HS-27A (cell line): ENCODE measurements around the gene INPP4B.

ENCODE experiments used
- DNase-seq: peaks from one replicate; pipeline ENCODE4 v3.0.0-alpha.2; 2012; ENCODE audit warnings: low read depth, missing footprints

Gene INPP4B

GRCh38 chr4:142292231-142292630, 553.9 kb downstream of the INPP4B start:
- no peak for DNase-seq

- no peak for DNase-seq
Measured at GRCh38 chr4:142291299-142292050, 554.6 kb downstream of the INPP4B start.

GRCh38 chr4:142287371-142287770, 558.7 kb downstream of the INPP4B start:
- no peak for DNase-seq

GRCh38 chr4:142285222-142285583, 560.9 kb downstream of the INPP4B start:
- DNase-seq, result no peak

GRCh38 chr4:142284402-142285221, 561.5 kb downstream of the INPP4B start:
- DNase-seq, result no peak

- DNase-seq, result no peak
Measured at GRCh38 chr4:142282870-142283431, 563.1 kb downstream of the INPP4B start.

GRCh38 chr4:142281999-142282398, 564.1 kb downstream of the INPP4B start:
- DNase-seq, result no peak

- DNase-seq, result no peak
Measured at GRCh38 chr4:142278663-142279062, 567.4 kb downstream of the INPP4B start.

GRCh38 chr4:142278171-142278570, 567.9 kb downstream of the INPP4B start:
- DNase-seq, result no peak

- peak; percentile 46 for DNase-seq
Measured at GRCh38 chr4:142274137-142274536, 572.0 kb downstream of the INPP4B start.

- DNase-seq, result no peak
Measured at GRCh38 chr4:142272452-142272851, 573.6 kb downstream of the INPP4B start.

GRCh38 chr4:142271832-142272231, 574.3 kb downstream of the INPP4B start:
- DNase-seq, result no peak

GRCh38 chr4:142267101-142267500, 579.0 kb downstream of the INPP4B start:
- DNase-seq, result no peak

GRCh38 chr4:142265946-142266345, 580.2 kb downstream of the INPP4B start:
- DNase-seq, result no peak

GRCh38 chr4:142265536-142265935, 580.6 kb downstream of the INPP4B start:
- peak; percentile 69 for DNase-seq

GRCh38 chr4:142264961-142265360, 581.1 kb downstream of the INPP4B start:
- DNase-seq, result peak; percentile 64

GRCh38 chr4:142262956-142263355, 583.1 kb downstream of the INPP4B start:
- DNase-seq, result no peak

- DNase-seq, result no peak
Measured at GRCh38 chr4:142248946-142249345, 597.2 kb downstream of the INPP4B start.

- no peak for DNase-seq
Measured at GRCh38 chr4:142243255-142243654, 602.8 kb downstream of the INPP4B start.

GRCh38 chr4:142242156-142242555, 603.9 kb downstream of the INPP4B start:
- no peak for DNase-seq

GRCh38 chr4:142238589-142238988, 607.5 kb downstream of the INPP4B start:
- peak; percentile 88 for DNase-seq

GRCh38 chr4:142236268-142236667, 609.8 kb downstream of the INPP4B start:
- DNase-seq, result no peak

- DNase-seq, result no peak
Measured at GRCh38 chr4:142231787-142232186, 614.3 kb downstream of the INPP4B start.
